Liver (tissue), 3 donors: ENCODE data around the gene AGBL4.

Experiments used
- CTCF ChIP-seq: fragments of 150-350 bp; IDR thresholded peaks from 2 replicates; pipeline ENCODE4 v1.5.1; 2017; ENCODE audit warnings: improper control_type of control experiment, low read depth, low read length; ENCODE audit not compliant: missing input control
- EGR1 ChIP-seq, 2 donors: IDR thresholded peaks; 2 replicates each; pipeline ENCODE4 v1.6.1; 2016 to 2018; ENCODE audit warnings: antibody characterized with exemption in 2 of 2, low read depth in 2 of 2
- TAF1 ChIP-seq: conservative IDR thresholded peaks from 2 replicates; pipeline ENCODE4 v1.6.1; 2016; ENCODE audit warnings: antibody characterized with exemption, mild to moderate bottlenecking
- donor health status: healthy.
- donor health status: healthy.

DNA sequence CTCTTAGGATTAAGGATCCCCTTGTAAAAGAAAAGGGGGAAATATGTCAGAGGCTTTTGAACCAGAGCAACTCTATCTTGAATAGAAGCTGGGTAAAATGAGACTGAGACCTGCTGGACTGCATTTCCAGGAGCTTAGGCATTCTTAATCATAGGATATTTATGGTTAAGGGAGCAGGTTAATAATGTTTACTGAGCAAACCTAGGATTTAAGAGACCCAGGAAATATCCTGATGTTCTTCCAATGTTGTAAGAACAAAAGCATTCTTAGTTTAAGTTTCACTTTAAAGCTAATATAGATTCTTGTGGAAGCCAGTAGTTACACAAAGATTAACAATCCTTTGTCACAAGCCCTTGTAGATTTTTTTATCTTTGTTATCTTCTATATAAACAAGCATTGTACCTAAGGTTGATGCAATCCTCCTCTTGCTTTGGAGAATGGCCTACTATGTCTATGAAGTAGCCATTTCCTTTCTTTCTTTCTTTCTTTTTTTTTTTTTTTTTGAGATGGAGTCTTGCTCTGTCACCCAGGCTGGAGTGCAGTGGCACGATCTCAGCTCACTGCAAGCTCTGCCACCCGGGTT is 676.9 kb downstream of the AGBL4 start:
- TF ChIP-seq CTCF (no peak), EGR1 (IDR thresholded peaks at IDR 0.05; ENCODE audit: low read depth in 2 of 2) (no peak), TAF1 (no peak)
